Hematopoietic multipotent progenitor cell treated with erythropoietin and hydrocortisone succinate and interleukin-3 and kit ligand, for 15 days (in vitro differentiated cells): Measurements from ENCODE around the gene P3H3.

Source experiments
- DNase-seq: peaks from one replicate; pipeline ENCODE4 v3.0.0-alpha.2; 2015; ENCODE audit warnings: low spot score

The P3H3 gene

GRCh38 chr12:6807170-6807569 is 21.0 kb upstream of the P3H3 start:
- DNase-seq, result no peak

DNA sequence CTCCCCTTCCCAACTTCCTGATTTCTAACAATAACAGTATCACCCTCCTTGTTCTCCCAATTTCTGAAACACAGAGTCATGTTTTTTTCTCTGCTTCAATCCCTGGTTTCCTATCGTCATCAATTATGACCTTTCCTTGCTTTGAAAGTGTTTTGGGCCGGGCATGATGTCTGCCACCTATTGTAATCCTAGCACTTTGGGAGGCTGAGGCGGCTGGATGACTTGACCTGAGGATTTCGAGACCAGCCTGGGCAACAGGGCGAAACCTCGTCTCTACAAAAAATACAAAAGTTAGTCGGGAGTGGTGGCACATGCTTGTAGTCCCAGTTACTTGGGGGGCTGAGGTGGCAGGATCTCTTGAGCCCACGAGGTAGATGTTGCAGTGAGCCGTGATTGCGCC is 19.2 kb upstream of the P3H3 start:
- DNase-seq, result no peak

GRCh38 chr12:6810758-6811157 is 17.4 kb upstream of the P3H3 start:
- DNase-seq, result no peak

GRCh38 chr12:6813363-6813762 is 14.8 kb upstream of the P3H3 start:
- DNase-seq, result no peak

DNA sequence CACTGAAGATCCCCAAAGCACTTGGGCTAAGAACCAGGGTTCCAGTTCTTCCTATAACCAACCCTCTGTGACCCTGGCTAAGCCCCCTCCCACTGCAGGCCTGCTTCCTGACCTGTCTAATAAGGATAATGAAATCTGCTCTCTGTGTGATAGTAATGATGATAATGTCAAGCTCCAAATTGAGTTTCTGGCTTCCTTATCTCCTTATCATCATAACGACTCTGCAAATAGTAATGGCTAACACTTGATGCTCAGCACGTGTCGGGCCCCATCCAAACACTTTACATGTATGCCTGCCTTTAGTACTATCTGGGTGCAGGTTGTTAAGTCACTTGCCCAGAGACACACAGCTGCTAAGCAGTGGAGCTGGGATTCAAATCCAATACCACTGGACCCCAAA is 11.6 kb upstream of the P3H3 start:
- DNase-seq, result no peak

DNA sequence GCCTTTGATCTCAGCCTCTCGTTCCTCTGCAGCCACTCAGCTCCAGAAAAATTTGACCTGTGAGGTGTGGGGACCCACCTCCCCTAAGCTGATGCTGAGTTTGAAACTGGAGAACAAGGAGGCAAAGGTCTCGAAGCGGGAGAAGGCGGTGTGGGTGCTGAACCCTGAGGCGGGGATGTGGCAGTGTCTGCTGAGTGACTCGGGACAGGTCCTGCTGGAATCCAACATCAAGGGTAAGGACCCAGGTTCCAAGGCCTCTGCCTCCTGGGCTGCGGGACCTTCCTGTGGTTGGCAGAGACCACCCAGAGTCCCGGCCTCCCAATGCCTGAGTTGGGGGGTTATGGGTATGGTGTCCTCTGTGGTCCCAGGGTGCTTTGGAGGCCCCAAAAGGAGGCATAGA is 11.1 kb upstream of the P3H3 start:
- no peak for DNase-seq

GRCh38 chr12:6817662-6818157 is 10.5 kb upstream of the P3H3 start:
- DNase-seq, result no peak

DNA sequence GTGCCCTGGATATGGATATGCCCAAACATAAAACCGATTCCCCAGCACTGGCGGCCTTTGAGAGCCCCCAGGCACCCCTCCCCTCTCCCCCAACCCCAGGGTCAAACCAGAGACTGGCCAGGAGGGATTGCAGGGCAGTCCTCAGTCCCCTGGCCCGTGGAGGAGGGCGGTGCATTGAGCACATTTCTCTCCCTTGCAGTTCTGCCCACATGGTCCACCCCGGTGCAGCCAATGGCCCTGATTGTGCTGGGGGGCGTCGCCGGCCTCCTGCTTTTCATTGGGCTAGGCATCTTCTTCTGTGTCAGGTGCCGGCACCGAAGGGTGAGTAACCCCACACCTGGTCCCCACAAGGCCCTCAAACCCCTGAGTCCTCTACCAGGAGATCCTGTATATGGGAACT is 10.0 kb upstream of the P3H3 start:
- DNase-seq, result no peak

DNA sequence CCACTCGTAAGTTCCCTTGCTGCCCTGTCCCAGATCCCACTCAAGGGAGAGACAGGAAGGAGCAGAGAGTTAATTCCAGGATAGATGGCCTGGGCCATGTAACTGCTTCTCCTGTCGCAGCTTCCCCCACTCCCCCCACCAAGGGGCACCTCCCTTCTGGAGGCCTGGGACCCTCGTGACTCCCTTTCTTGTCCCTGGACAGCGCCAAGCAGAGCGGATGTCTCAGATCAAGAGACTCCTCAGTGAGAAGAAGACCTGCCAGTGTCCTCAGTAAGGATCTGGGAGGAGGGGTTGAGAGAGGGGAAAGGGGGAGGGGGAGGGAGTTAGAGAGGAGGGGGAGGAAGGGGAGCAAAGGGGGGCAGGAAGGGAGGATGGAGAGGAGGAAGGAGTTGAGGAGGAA is 9.6 kb upstream of the P3H3 start:
- DNase-seq, result no peak

GRCh38 chr12:6819106-6820030 is 8.8 kb upstream of the P3H3 start:
- no peak for DNase-seq

GRCh38 chr12:6820166-6820565 is 8.0 kb upstream of the P3H3 start:
- DNase-seq, result no peak

DNA sequence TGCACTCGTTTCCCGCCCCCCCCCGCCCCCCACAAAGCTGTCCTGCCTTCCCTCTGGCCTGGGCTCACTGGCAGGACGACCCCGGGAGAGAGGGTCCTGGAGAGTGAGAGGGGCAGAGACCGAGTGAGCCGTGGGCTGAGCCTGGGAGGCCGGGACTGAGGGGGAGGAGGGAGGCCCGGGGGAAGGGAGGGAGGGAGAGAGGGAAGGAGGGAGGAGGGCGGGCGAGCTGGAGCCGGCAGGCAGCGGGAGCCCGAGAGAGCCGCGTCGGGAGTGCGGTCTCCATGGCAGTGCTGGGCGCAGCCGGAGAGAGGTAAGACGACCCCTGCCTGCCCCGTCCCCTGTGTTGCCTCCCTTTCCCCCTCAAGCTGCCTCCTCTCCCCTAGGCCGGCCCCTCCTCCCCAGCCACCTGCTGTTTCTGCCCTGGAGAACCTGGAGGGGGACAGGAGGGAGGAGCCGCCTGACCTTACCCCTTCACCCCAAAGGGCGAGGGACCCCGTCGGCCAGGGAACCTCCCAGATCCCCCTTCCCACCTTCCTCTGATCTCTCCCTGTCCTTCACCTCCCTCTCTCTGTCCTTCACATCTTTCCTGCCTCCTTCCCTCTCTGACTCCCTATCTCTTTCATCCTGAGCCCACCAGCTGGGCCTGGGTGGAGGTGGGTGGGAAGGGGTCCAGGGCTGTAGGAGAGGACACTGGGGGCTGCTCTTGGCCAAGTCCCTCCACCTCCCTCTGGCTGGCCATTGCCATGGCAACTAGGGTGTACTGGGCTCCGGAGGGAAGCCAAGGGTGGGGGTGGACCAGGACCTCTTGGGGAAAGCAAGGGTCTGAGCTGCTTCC is 6.4 kb upstream of the P3H3 start, which contains the start of gene GPR162:
Gene GPR162, plus strand, starts transcription at position 231 of the 835 bp plus-strand sequence. CDS start 2,078 bp downstream, outside the sequence.
- no peak for DNase-seq

DNA sequence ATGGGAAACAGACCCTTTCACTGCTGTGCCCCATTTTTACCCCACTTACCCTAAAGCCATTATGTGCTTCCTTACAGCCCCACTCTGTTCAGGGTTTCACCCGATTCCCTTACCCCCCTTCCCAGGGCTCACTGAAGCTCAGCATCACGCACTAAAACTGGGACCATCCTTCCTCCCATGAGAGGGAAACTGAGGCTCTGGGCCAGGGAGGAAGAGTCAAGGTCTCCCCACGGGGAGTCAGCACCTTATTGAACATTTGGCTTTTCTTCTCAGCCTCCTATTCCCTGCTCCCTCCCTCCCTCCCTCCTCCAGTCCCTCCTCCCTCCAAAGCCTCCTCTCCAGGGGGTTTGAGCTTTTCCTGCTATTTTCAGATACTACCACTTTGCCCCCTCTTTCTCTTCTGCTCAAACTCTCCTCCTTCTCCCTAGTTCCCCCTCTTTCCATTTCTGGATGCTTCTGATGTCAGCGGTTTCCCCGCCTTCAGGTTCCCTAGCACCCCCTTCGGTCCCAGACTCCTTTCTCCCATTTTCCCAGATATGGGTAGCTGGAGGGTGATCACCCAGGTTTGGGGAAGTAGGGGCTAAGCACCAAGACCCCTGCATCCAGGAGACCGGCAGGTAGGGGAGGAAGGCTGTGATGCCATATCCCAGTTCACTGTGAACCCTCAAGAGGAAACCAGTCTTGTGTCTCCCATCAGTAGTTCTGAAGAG is 5.6 kb upstream of the P3H3 start:
- DNase-seq, result no peak

DNA sequence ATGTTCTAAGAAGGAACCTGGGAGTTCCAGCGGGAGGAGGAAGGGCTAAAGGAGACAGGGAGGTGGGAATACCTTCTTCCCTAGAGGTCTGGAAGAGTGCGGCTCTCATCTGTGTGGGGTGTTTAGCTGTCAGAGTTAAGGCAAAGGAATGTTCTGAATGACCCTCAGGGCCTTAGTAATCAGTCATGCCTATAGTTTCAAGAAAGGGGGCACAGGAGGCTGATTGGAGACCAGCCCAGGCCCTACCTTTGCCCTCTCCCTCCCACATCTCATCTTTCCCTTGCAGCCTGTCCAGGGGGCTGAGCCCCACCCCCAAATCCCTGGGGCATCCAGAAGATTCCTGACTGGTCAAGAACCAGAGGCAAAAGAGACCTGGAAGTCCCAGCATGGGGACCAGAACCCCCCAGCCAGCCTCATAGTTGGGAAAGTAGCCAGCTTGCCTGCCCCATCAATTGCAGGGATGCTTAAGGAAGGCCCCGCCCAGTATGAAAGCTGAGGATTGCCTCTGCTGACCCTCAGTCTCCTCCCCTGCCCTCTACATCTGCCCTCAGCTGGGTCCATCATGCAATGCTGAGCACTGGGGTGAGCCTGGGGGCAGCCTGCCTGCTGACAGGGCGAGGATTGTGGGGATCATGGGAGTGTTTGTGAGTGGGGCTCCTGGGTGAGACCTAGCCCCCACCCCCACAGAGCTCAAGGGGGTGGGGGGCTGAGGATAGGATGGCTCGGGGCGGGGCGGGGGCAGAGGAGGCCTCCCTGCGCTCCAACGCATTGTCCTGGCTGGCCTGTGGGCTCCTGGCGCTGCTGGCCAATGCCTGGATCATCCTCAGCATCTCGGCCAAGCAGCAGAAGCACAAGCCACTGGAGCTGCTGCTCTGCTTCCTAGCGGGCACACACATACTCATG is 4.8 kb upstream of the P3H3 start:
- no peak for DNase-seq

GRCh38 chr12:6824085-6824775 is 4.0 kb upstream of the P3H3 start:
- no peak for DNase-seq

GRCh38 chr12:6824901-6825381 is 3.3 kb upstream of the P3H3 start:
- no peak for DNase-seq

- DNase-seq, result peak; percentile 76
Observed at GRCh38 chr12:6825398-6826124, 2.6 kb upstream of the P3H3 start.

DNA sequence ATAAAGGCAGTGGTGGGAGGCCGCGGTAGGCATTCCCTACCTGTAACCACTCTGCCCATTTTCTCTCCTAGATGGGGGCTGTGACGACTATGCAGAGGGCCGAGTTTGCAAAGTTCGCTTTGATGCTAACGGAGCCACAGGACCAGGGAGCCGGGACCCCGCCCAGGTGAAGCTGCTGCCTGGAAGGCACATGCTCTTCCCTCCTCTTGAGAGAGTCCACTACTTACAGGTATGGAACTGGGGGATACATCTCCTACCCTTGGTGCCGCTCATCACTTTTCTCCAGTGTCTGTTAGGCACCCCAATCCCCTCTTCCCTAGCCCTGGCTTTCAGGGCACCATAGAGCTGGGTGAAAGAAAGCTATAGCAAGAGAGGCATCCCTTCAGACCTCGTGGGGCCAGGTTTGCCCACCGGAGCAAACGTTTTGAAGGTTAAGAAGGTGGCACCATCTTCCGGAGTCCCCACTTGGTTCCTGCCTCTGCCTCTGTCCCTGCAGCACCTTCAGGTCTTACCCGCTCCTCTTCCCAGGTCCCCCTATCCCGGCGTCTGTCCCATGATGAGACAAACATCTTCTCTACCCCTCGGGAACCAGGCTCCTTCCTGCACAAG is 2.0 kb upstream of the P3H3 start:
- DNase-seq, result no peak

DNA sequence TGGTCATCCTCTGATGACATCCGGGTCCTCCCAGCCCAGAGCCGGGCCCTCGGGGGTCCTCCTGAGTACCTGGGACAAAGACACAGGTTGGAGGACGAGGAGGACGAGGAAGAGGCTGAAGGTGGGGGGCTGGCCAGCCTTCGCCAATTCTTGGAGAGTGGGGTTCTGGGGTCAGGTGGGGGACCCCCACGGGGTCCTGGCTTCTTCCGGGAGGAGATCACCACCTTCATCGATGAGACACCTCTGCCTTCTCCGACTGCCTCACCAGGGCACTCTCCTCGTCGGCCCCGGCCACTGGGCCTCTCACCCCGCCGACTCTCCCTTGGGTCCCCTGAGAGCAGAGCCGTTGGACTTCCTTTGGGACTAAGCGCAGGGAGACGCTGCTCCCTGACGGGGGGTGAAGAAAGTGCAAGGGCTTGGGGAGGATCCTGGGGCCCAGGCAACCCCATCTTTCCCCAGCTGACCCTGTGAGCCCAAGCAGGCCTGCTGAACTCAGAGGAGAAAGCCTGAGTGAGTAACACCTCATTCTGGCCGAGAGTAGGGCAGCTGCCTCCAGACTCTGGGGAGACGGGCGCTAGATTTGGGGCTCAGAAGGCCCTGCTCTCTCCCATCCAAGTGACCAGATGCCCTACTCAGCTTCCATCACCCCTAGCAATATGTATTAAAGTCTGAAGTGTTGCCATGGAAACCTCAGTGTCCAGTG is 1.3 kb upstream of the P3H3 start:
- no peak for DNase-seq
